ENCODE data around the gene LYPLAL1. TPM values are rescaled to one million over a fixed set of nuclear protein-coding genes. Genes with fewer than 3 reads are reported as not detected.

The LYPLAL1 gene
- total and polyA plus RNA-seq, 2 of the 8 experiments (the other 6 are each of a cell fraction or from before 2014, with no cell fraction given) = 6.3 to 23.8 TPM

GRCh38 chr1:219172821-219173220 is 857 bp upstream of the LYPLAL1 start:
- DNase-seq (ENCODE audit: low read depth in 1 of 2, low spot score in 2 of 2) (no peak), FAIRE-seq (no peak)
- H3K79me1 ChIP-seq (ENCODE audit: low read depth, low read length) = no peaks in the 10 kb centered on the region
- peaks cover 0 to 4% (median 2%) of the 10 kb centered on the region in 4 experiments; a peak in 4 of 7 replicates for H3K4me1 ChIP-seq (replicated peaks in 1 of 4; ENCODE audit: control insufficient read depth in 3 of 4, insufficient read depth in 4 of 4, low read length in 3 of 4)
- no peak overlapping the region for H4K5ac ChIP-seq (ENCODE audit: insufficient read length, low read depth, low read length)
- H3K4me2 ChIP-seq (ENCODE audit: insufficient read depth in 1 of 2, low read depth in 2 of 2, low read length in 2 of 2) = no peak overlapping the region
- H4K91ac ChIP-seq (replicated peaks; ENCODE audit: insufficient read length, low read length) = no peak overlapping the region
- ChIA-PET POLR2A (ENCODE audit: partially characterized antibody) (no interaction called here), CTCF (ENCODE audit: partially characterized antibody) (no interaction called here)
- no peak overlapping the region for H3K23ac ChIP-seq (ENCODE audit: insufficient read length)
- no peak overlapping the region for H2AK5ac ChIP-seq (ENCODE audit: low read depth, low read length)
- peaks cover 0 to 15% of the 10 kb centered on the region in 2 experiments; a peak in 1 of 4 replicates for H3K79me2 ChIP-seq (ENCODE audit: control insufficient read depth in 1 of 2, insufficient read depth in 2 of 2, low read length in 2 of 2)
- 97% methylated on average over 2 of the region's 2 CpGs; no CpG with 5 or more reads in 1 of the 2 experiments for WGBS, 2 experiments (ENCODE audit: extremely low coverage in 1 of 2, insufficient coverage in 1 of 2, insufficient read length in 1 of 2, insufficient replicate concordance in 2 of 2, low coverage in 1 of 2, low lambda C conversion rate in 2 of 2, missing lambda C conversion rate in 1 of 2)
- no peak overlapping the region for H2BK15ac ChIP-seq (ENCODE audit: low read length)
- H3K18ac ChIP-seq (ENCODE audit: extremely low read depth, low read length) = no peak overlapping the region
- no peak overlapping the region for H3K4me3 ChIP-seq (ENCODE audit: extremely low read depth in 1 of 4, insufficient read depth in 2 of 4, low read depth in 3 of 4, low read length in 4 of 4)
- H2BK20ac ChIP-seq (ENCODE audit: low read length) = no peak overlapping the region
- no peaks in the 10 kb centered on the region for H4K20me1 ChIP-seq (replicated peaks in 1 of 2; ENCODE audit: control insufficient read depth in 1 of 2, insufficient read depth in 2 of 2, low read length in 2 of 2)
- H2BK120ac ChIP-seq (replicated peaks; ENCODE audit: low read depth, low read length) = no peak overlapping the region
- peaks cover 3% of the 10 kb centered on the region; the same call in 1 of the 2 replicates for H3K23me2 ChIP-seq (ENCODE audit: low read depth, low read length)
- no peak overlapping the region for H3K14ac ChIP-seq (ENCODE audit: insufficient read length)
- H3K9me3 ChIP-seq (ENCODE audit: insufficient read depth in 2 of 2, low read depth in 1 of 2, low read length in 1 of 2) = no peaks in the 10 kb centered on the region
- H2BK12ac ChIP-seq (ENCODE audit: low read depth, low read length) = no peak overlapping the region
- H3K27me3 ChIP-seq (replicated peaks in 1 of 4; ENCODE audit: control insufficient read depth in 3 of 4, extremely low read depth in 1 of 4, insufficient read depth in 3 of 4, low read length in 3 of 4) = no peaks in the 10 kb centered on the region
- H3K4ac ChIP-seq (replicated peaks; ENCODE audit: insufficient read length, low read depth, low read length) = no peak overlapping the region
- no peak overlapping the region for H3K9ac ChIP-seq (replicated peaks in 1 of 4; ENCODE audit: extremely low read depth in 1 of 4, low read depth in 3 of 4, low read length in 3 of 4)
- no peak overlapping the region for H4K8ac ChIP-seq (ENCODE audit: extremely low read depth, insufficient read depth, low read length)
- H2BK5ac ChIP-seq (ENCODE audit: low read depth, low read length) = no peak overlapping the region
- H2AFZ ChIP-seq (ENCODE audit: low read length) = no peak overlapping the region
- H3K36me3 ChIP-seq (ENCODE audit: control insufficient read depth in 2 of 4, insufficient read depth in 4 of 4, low read length in 3 of 4) = no peaks in the 10 kb centered on the region; a peak in 1 of 8 replicates
- no peak overlapping the region for H3K27ac ChIP-seq (ENCODE audit: low read depth, low read length)
- H3K56ac ChIP-seq (replicated peaks; ENCODE audit: insufficient read length, low read depth, low read length) = no peak overlapping the region
- no peak for TF ChIP-seq HDAC2 (IDR thresholded peaks at IDR 0.05; ENCODE audit: borderline replicate concordance in 1 of 2, low read depth in 2 of 2, low read length in 2 of 2)
- no peak for TF ChIP-seq BRCA1 (IDR thresholded peaks at IDR 0.05; ENCODE audit: low read depth, low read length)
- TF ChIP-seq KDM1A (IDR thresholded peaks at IDR 0.05; ENCODE audit: borderline replicate concordance, low read length) = no peak
- no peak for TF ChIP-seq TBP (IDR thresholded peaks at IDR 0.05; ENCODE audit: low read depth, low read length)
- no peak for TF ChIP-seq MAX (IDR thresholded peaks at IDR 0.05)
- TF ChIP-seq MAFK (IDR thresholded peaks at IDR 0.05; ENCODE audit: low read depth, low read length) = no peak
- no peak for TF ChIP-seq CBX5 (IDR thresholded peaks at IDR 0.05; ENCODE audit: low read depth, low read length)
- TF ChIP-seq SP2 (IDR thresholded peaks at IDR 0.05; ENCODE audit: low read length) = no peak
- no peak for TF ChIP-seq HDAC6 (IDR thresholded peaks at IDR 0.05; ENCODE audit: low read depth, low read length)
- TF ChIP-seq EGR1 (IDR thresholded peaks at IDR 0.05; ENCODE audit: borderline replicate concordance, low read depth, low read length) = no peak
- no peak for TF ChIP-seq USF2 (IDR thresholded peaks at IDR 0.05; ENCODE audit: low read length)
- no peak for TF ChIP-seq RNF2 (IDR thresholded peaks at IDR 0.05; ENCODE audit: borderline replicate concordance, low read depth, low read length, missing control alignments, poor library complexity, severe bottlenecking)
- no peak for TF ChIP-seq FOSL1 (IDR thresholded peaks at IDR 0.05; ENCODE audit: insufficient read depth, low read depth, low read length)

Data from H1 (cell line).